ENCODE measurements around the gene RRAD. TPM values are rescaled to one million over a fixed set of nuclear protein-coding genes. Genes with fewer than 3 reads are reported as not detected.

Gene RRAD
- total RNA-seq, 1 donor from 2014 or later: not detected

GRCh38 chr16:66891360-66891759 is 34.0 kb downstream of the RRAD start:
- H3K36me3 Mint-ChIP-seq (ENCODE audit: low read depth, unreplicated experiment): peaks cover 10% of the 10 kb centered on the region
- H3K27ac Mint-ChIP-seq (ENCODE audit: unreplicated experiment): no peak overlapping the region
- H3K9me3 Mint-ChIP-seq (ENCODE audit: unreplicated experiment): no peaks in the 10 kb centered on the region
- DNase-seq (ENCODE audit: low spot score): no peak
- H3K27me3 Mint-ChIP-seq (ENCODE audit: unreplicated experiment): peaks cover 9% of the 10 kb centered on the region
- H3K4me1 Mint-ChIP-seq (ENCODE audit: unreplicated experiment): peaks cover 10% of the 10 kb centered on the region
- TF ChIP-seq CTCF (IDR thresholded peaks at IDR 0.05; ENCODE audit: unreplicated experiment): no peak
- no peak overlapping the region for H3K4me3 Mint-ChIP-seq (ENCODE audit: unreplicated experiment)

- Mint-ChIP-seq H3K36me3 (ENCODE audit: low read depth, unreplicated experiment) (peaks cover 11% of the 10 kb centered on the region), H3K4me1 (ENCODE audit: unreplicated experiment) (peaks cover 10% of the 10 kb centered on the region), H3K9me3 (ENCODE audit: unreplicated experiment) (no peaks in the 10 kb centered on the region), H3K4me3 (ENCODE audit: unreplicated experiment) (no peak overlapping the region), H3K27me3 (ENCODE audit: unreplicated experiment) (peaks cover 9% of the 10 kb centered on the region), H3K27ac (ENCODE audit: unreplicated experiment) (no peak overlapping the region)
- DNase-seq (ENCODE audit: low spot score): no peak
- no peak for TF ChIP-seq CTCF (IDR thresholded peaks at IDR 0.05; ENCODE audit: unreplicated experiment)
These were observed 34.5 kb downstream of the RRAD start for GRCh38 chr16:66890799-66891198.

- Mint-ChIP-seq H3K27me3 (ENCODE audit: unreplicated experiment) (peaks cover 4% of the 10 kb centered on the region), H3K4me3 (ENCODE audit: unreplicated experiment) (no peak overlapping the region), H3K4me1 (ENCODE audit: unreplicated experiment) (peaks cover 10% of the 10 kb centered on the region), H3K36me3 (ENCODE audit: low read depth, unreplicated experiment) (peaks cover 19% of the 10 kb centered on the region), H3K27ac (ENCODE audit: unreplicated experiment) (no peak overlapping the region), H3K9me3 (ENCODE audit: unreplicated experiment) (no peaks in the 10 kb centered on the region)
- no peak for DNase-seq (ENCODE audit: low spot score)
- TF ChIP-seq CTCF (IDR thresholded peaks at IDR 0.05; ENCODE audit: unreplicated experiment): no peak
These were observed 35.7 kb downstream of the RRAD start for GRCh38 chr16:66889622-66890021.

- H3K4me1 Mint-ChIP-seq (ENCODE audit: unreplicated experiment): peaks cover 10% of the 10 kb centered on the region
- H3K27ac Mint-ChIP-seq (ENCODE audit: unreplicated experiment): no peak overlapping the region
- H3K36me3 Mint-ChIP-seq (ENCODE audit: low read depth, unreplicated experiment): peaks cover 23% of the 10 kb centered on the region
These were observed 36.4 kb downstream of the RRAD start for GRCh38 chr16:66888647-66889615.

More at GRCh38 chr16:66888647-66889615, 36.4 kb downstream of the RRAD start:
- DNase-seq (ENCODE audit: low spot score): no peak
- no peak for TF ChIP-seq CTCF (IDR thresholded peaks at IDR 0.05; ENCODE audit: unreplicated experiment)
- Mint-ChIP-seq H3K9me3 (ENCODE audit: unreplicated experiment) (no peaks in the 10 kb centered on the region), H3K27me3 (ENCODE audit: unreplicated experiment) (peaks cover 4% of the 10 kb centered on the region), H3K4me3 (ENCODE audit: unreplicated experiment) (no peak overlapping the region)
